Measurements from ENCODE around the gene B4GALT4.
"Not testable (repeated sequence)": the region's sequence is repeated elsewhere in the genome, so short reads cannot be mapped to it uniquely, and the experiment has no call there.

The B4GALT4 gene

GRCh38 chr3:119243712-119244111 lies 3.0 kb upstream of the B4GALT4 start:
- TF ChIP-seq CTCF (IDR thresholded peaks at IDR 0.05; ENCODE audit: low read depth, low read length): no peak

GRCh38 chr3:119243058-119243529 lies 2.4 kb upstream of the B4GALT4 start:
- not testable (repeated sequence) for DNase-seq (ENCODE audit: extremely low read depth, low read depth)

More at GRCh38 chr3:119243712-119244111, 3.0 kb upstream of the B4GALT4 start:
- no peak for DNase-seq (ENCODE audit: extremely low read depth, low read depth)

- not testable (repeated sequence) for DNase-seq (ENCODE audit: extremely low read depth, low read depth)
Observed at GRCh38 chr3:119242387-119243057, 1.8 kb upstream of the B4GALT4 start.

- TF ChIP-seq CTCF (IDR thresholded peaks at IDR 0.05; ENCODE audit: low read depth, low read length): no peak
- DNase-seq (ENCODE audit: extremely low read depth, low read depth): no peak
Observed at GRCh38 chr3:119240101-119240590, 532 bp downstream of the B4GALT4 start.

- no peak for DNase-seq (ENCODE audit: extremely low read depth, low read depth)
- no peak for TF ChIP-seq CTCF (IDR thresholded peaks at IDR 0.05; ENCODE audit: low read depth, low read length)
Observed at GRCh38 chr3:119239206-119239820, 1.4 kb downstream of the B4GALT4 start.

- TF ChIP-seq CTCF (IDR thresholded peaks at IDR 0.05; ENCODE audit: low read depth, low read length): no peak
- DNase-seq (ENCODE audit: extremely low read depth, low read depth): no peak
Observed at GRCh38 chr3:119238363-119238762, 2.3 kb downstream of the B4GALT4 start.

- no peak for TF ChIP-seq CTCF (IDR thresholded peaks at IDR 0.05; ENCODE audit: low read depth, low read length)
- no peak for DNase-seq (ENCODE audit: extremely low read depth, low read depth)
Observed at GRCh38 chr3:119237299-119237698, 3.4 kb downstream of the B4GALT4 start.

- no peak for TF ChIP-seq CTCF (IDR thresholded peaks at IDR 0.05; ENCODE audit: low read depth, low read length)
Observed at GRCh38 chr3:119236756-119237155, 3.9 kb downstream of the B4GALT4 start.

More at GRCh38 chr3:119236756-119237155, 3.9 kb downstream of the B4GALT4 start:
- DNase-seq (ENCODE audit: extremely low read depth, low read depth): no peak
